Chondrocyte (in vitro differentiated cells): ENCODE results near the gene USH1G. TPM values are rescaled to one million over a fixed set of nuclear protein-coding genes. Genes with fewer than 3 reads are reported as not detected.
A peak's percentile ranks its signal among the peaks of the same experiment; 100 is the strongest.

Experiments used
- DNase-seq: peaks from one replicate; pipeline ENCODE4 v3.0.0; 2021; ENCODE audit warnings: mixed read lengths, low spot score
- H3K27ac Mint-ChIP-seq: one replicate; pipeline ENCODE4 v1.8.0; 2021; ENCODE audit warnings: mild to moderate bottlenecking, moderate library complexity, mixed read lengths; ENCODE audit not compliant: unreplicated experiment
- H3K27me3 Mint-ChIP-seq: 2 replicates; pipeline ENCODE4 v1.8.0; 2021; ENCODE audit warnings: low read depth, mixed read lengths
- H3K36me3 Mint-ChIP-seq: 2 replicates; pipeline ENCODE4 v1.8.0; 2021; ENCODE audit warnings: low read depth, mixed read lengths
- H3K4me1 Mint-ChIP-seq: 2 replicates; pipeline ENCODE4 v1.8.0; 2021; ENCODE audit warnings: low read depth, mild to moderate bottlenecking, mixed read lengths
- H3K4me3 Mint-ChIP-seq: one replicate; pipeline ENCODE4 v1.8.0; 2021; ENCODE audit warnings: mild to moderate bottlenecking, moderate library complexity, mixed read lengths; ENCODE audit not compliant: unreplicated experiment
- H3K9me3 Mint-ChIP-seq: 2 replicates; pipeline ENCODE4 v1.8.0; 2021; ENCODE audit warnings: low read depth, mixed read lengths
- CTCF ChIP-seq: fragments of 200-600 bp; sonication (generic); IDR thresholded peaks from 2 replicates; pipeline ENCODE4 v1.5.0; 2021; ENCODE audit warnings: antibody characterized with exemption, mild to moderate bottlenecking, moderate library complexity
- total RNA-seq: library from RNA; stranded (reverse); gene quantifications from 3 replicates; pipeline ENCODE4 v1.2.1, GENCODE V29; 2021

The USH1G gene
- total RNA-seq, 1 donor from 2014 or later = not detected

DNA sequence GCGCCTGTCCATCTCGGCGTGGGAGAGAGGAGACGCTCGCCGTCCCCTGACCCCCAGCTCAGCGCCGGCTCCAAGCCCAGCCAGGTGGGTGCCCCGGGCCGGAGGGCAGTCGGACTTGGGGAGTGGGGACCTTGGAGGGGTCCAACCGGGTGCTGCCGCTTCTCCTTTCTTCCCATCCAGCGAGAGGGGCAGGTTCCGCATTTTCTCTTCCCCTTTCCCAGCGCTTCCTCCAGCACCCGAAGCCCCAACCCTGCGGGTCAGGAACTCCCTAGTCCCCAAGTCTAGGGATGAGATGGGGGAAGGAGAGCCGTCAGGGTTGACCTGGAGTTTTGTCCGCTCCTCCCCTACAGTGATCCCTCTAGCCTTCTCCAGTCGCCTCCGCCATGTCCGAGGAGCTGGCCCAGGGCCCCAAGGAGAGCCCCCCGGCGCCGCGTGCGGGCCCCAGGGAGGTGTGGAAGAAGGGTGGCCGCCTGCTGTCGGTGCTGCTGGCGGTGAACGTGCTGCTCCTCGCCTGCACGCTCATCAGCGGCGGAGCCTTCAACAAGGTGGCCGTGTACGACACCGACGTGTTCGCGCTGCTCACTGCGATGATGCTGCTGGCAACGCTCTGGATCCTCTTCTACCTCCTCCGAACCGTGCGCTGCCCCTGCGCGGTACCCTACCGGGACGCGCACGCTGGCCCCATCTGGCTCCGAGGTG, 1.3 kb upstream of the USH1G start, which contains the start of gene OTOP2:
OTOP2 (plus strand) TSS at position 24 of the 699 bp plus-strand sequence; CDS start at position 384, 360 bp downstream.
- Mint-ChIP-seq H3K36me3 (no peaks in the 10 kb centered on the region), H3K9me3 (no peaks in the 10 kb centered on the region), H3K4me1 (no peaks in the 10 kb centered on the region), H3K27ac (no peak within 1 kb of the TSS), H3K4me3 (peak within 1 kb of the TSS; percentile 41), H3K27me3 (peaks cover 54% of the 10 kb centered on the region)
- no peak for DNase-seq
- no peak for TF ChIP-seq CTCF

GRCh38 chr17:74923538-74924249, 639 bp upstream of the USH1G start:
- H3K27me3 Mint-ChIP-seq = peaks cover 49% of the 10 kb centered on the region

DNA sequence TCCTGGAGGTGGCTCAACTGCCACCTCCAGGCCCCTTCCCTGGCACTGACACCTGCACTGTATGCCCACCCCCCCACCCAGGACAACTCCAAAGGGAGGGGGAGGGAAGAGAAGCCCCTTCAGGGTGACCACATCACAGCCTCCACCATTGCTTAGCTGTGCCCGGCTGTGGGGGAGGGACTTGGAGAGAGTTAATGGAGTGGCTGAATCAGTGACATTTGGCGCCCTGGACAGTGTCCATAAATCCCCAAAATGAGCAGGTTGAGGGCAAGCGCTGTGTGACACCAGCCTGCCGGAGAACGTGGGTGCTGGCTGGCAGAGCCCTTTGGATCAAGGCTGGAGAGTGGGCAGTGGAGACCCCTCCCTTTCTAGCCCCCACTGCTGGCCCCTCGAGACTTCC, 883 bp downstream of the USH1G start:
- Mint-ChIP-seq H3K36me3 (no peaks in the 10 kb centered on the region), H3K4me3 (no peak overlapping the region)
- DNase-seq = no peak

More at GRCh38 chr17:74923538-74924249, 639 bp upstream of the USH1G start:
- Mint-ChIP-seq H3K9me3 (no peaks in the 10 kb centered on the region), H3K36me3 (no peaks in the 10 kb centered on the region), H3K4me3 (peak overlapping the region; percentile 41), H3K27ac (no peak overlapping the region), H3K4me1 (no peaks in the 10 kb centered on the region)
- no peak for DNase-seq
- peak; percentile 91 for TF ChIP-seq CTCF

GRCh38 chr17:74921769-74922168, 1.3 kb downstream of the USH1G start:
- DNase-seq = no peak
- H3K36me3 Mint-ChIP-seq = no peaks in the 10 kb centered on the region
- H3K27ac Mint-ChIP-seq = no peak overlapping the region
- no peaks in the 10 kb centered on the region for H3K9me3 Mint-ChIP-seq
- peaks cover 41% of the 10 kb centered on the region for H3K27me3 Mint-ChIP-seq
- no peak overlapping the region for H3K4me3 Mint-ChIP-seq
- TF ChIP-seq CTCF = no peak
- H3K4me1 Mint-ChIP-seq = no peaks in the 10 kb centered on the region

More for the DNA sequence above, 883 bp downstream of the USH1G start:
- no peak overlapping the region for H3K27ac Mint-ChIP-seq
- no peak for TF ChIP-seq CTCF
- H3K9me3 Mint-ChIP-seq = no peaks in the 10 kb centered on the region
- H3K4me1 Mint-ChIP-seq = no peaks in the 10 kb centered on the region
- H3K27me3 Mint-ChIP-seq = peaks cover 37% of the 10 kb centered on the region

GRCh38 chr17:74921026-74921681, 1.9 kb downstream of the USH1G start:
- no peaks in the 10 kb centered on the region for H3K4me1 Mint-ChIP-seq
- H3K9me3 Mint-ChIP-seq = no peaks in the 10 kb centered on the region
- H3K27me3 Mint-ChIP-seq = peaks cover 39% of the 10 kb centered on the region
- no peak for TF ChIP-seq CTCF
- no peak overlapping the region for H3K27ac Mint-ChIP-seq
- no peak overlapping the region for H3K4me3 Mint-ChIP-seq
- no peaks in the 10 kb centered on the region for H3K36me3 Mint-ChIP-seq
- DNase-seq = no peak
